ENCODE measurements around the gene RBM34.
"Not testable (repeated sequence)": the region's sequence is repeated elsewhere in the genome, so short reads cannot be mapped to it uniquely, and the experiment has no call there.

RBM34 gene

GRCh38 chr1:235161685-235162327 is 756 bp upstream of the RBM34 start:
- Histone ChIP-seq H3K4me3 (ENCODE audit: insufficient read length, low read depth) (peak overlapping the region; percentile 99), H3K4me1 (ENCODE audit: insufficient read depth, insufficient read length) (no peaks in the 10 kb centered on the region), H3K9me3 (ENCODE audit: insufficient read depth, low read length) (no peaks in the 10 kb centered on the region), H3K9ac (ENCODE audit: insufficient read length, low read depth) (peak overlapping the region; percentile 98), H3K27me3 (ENCODE audit: insufficient read depth, insufficient read length) (no peaks in the 10 kb centered on the region), H3K36me3 (ENCODE audit: insufficient read depth, insufficient read length, low read length) (peaks cover 37% of the 10 kb centered on the region)
- TF ChIP-seq YY1 (IDR thresholded peaks at IDR 0.05; ENCODE audit: insufficient read depth, insufficient read length) (no peak), ZNF274 (IDR thresholded peaks at IDR 0.05; ENCODE audit: low read depth, low read length) (no peak), SUZ12 (IDR thresholded peaks at IDR 0.05; ENCODE audit: extremely low read depth, insufficient read depth, insufficient read length) (no peak)
- no peak for DNase-seq (ENCODE audit: low read depth, low spot score)

GRCh38 chr1:235160383-235160956 is 580 bp downstream of the RBM34 start:
- no peak for TF ChIP-seq ZNF274 (IDR thresholded peaks at IDR 0.05; ENCODE audit: low read depth, low read length)
- DNase-seq (ENCODE audit: low read depth, low spot score): peak; percentile 27
- H3K9me3 ChIP-seq (ENCODE audit: insufficient read depth, low read length): no peaks in the 10 kb centered on the region

GRCh38 chr1:235159930-235160329 is 1.1 kb downstream of the RBM34 start:
- not testable (repeated sequence) for H3K27me3 ChIP-seq (ENCODE audit: insufficient read depth, insufficient read length); H3K4me1 ChIP-seq (ENCODE audit: insufficient read depth, insufficient read length); H3K9me3 ChIP-seq (ENCODE audit: insufficient read depth, low read length); DNase-seq (ENCODE audit: low read depth, low spot score)
- peak overlapping the region; percentile 99 for H3K4me3 ChIP-seq (ENCODE audit: insufficient read length, low read depth)
- H3K36me3 ChIP-seq (ENCODE audit: insufficient read depth, insufficient read length, low read length): peaks cover 51% of the 10 kb centered on the region
- peak overlapping the region; percentile 98 for H3K9ac ChIP-seq (ENCODE audit: insufficient read length, low read depth)

More at GRCh38 chr1:235160383-235160956, 580 bp downstream of the RBM34 start:
- H3K9ac ChIP-seq (ENCODE audit: insufficient read length, low read depth): peak overlapping the region; percentile 98
- peak overlapping the region; percentile 99 for H3K4me3 ChIP-seq (ENCODE audit: insufficient read length, low read depth)
- H3K36me3 ChIP-seq (ENCODE audit: insufficient read depth, insufficient read length, low read length): peaks cover 48% of the 10 kb centered on the region
- no peaks in the 10 kb centered on the region for H3K4me1 ChIP-seq (ENCODE audit: insufficient read depth, insufficient read length)
- no peaks in the 10 kb centered on the region for H3K27me3 ChIP-seq (ENCODE audit: insufficient read depth, insufficient read length)

DNA sequence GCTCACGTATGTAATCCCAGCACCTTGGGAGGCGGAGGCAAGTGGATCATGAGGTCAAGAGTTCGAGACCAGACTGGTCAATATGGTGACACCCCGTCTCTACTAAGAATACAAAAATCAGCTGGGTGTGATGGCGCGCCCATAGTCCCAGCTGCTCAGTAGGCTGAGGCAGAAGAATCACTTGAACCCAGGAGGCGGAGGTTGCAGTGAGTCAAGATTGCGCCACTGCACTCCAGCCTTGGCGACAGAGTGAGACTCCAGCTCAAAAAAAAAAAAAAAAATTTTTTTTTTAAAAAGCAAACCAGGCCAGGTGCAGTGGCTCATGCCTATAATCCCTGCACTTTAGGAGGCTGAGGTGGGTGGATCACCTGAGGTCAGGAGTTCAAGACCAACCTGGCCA is 1.8 kb downstream of the RBM34 start:
- H3K36me3 ChIP-seq (ENCODE audit: insufficient read depth, insufficient read length, low read length): peaks cover 57% of the 10 kb centered on the region
- not testable (repeated sequence) for DNase-seq (ENCODE audit: low read depth, low spot score); H3K27me3 ChIP-seq (ENCODE audit: insufficient read depth, insufficient read length); H3K4me3 ChIP-seq (ENCODE audit: insufficient read length, low read depth); H3K9me3 ChIP-seq (ENCODE audit: insufficient read depth, low read length); H3K9ac ChIP-seq (ENCODE audit: insufficient read length, low read depth); H3K4me1 ChIP-seq (ENCODE audit: insufficient read depth, insufficient read length)

GRCh38 chr1:235158680-235159079 is 2.4 kb downstream of the RBM34 start:
- no peak overlapping the region for H3K9ac ChIP-seq (ENCODE audit: insufficient read length, low read depth)
- no peaks in the 10 kb centered on the region for H3K4me1 ChIP-seq (ENCODE audit: insufficient read depth, insufficient read length)
- no peak overlapping the region for H3K4me3 ChIP-seq (ENCODE audit: insufficient read length, low read depth)
- TF ChIP-seq SUZ12 (IDR thresholded peaks at IDR 0.05; ENCODE audit: extremely low read depth, insufficient read depth, insufficient read length): no peak
- no peak for TF ChIP-seq ZNF274 (IDR thresholded peaks at IDR 0.05; ENCODE audit: low read depth, low read length)
- TF ChIP-seq YY1 (IDR thresholded peaks at IDR 0.05; ENCODE audit: insufficient read depth, insufficient read length): no peak
- no peak for DNase-seq (ENCODE audit: low read depth, low spot score)
- H3K9me3 ChIP-seq (ENCODE audit: insufficient read depth, low read length): no peaks in the 10 kb centered on the region
- no peaks in the 10 kb centered on the region for H3K27me3 ChIP-seq (ENCODE audit: insufficient read depth, insufficient read length)
- peaks cover 61% of the 10 kb centered on the region for H3K36me3 ChIP-seq (ENCODE audit: insufficient read depth, insufficient read length, low read length)

GRCh38 chr1:235157150-235157549 is 3.9 kb downstream of the RBM34 start:
- H3K36me3 ChIP-seq (ENCODE audit: insufficient read depth, insufficient read length, low read length): peaks cover 76% of the 10 kb centered on the region
- H3K27me3 ChIP-seq (ENCODE audit: insufficient read depth, insufficient read length): no peaks in the 10 kb centered on the region
- H3K9me3 ChIP-seq (ENCODE audit: insufficient read depth, low read length): no peaks in the 10 kb centered on the region
- TF ChIP-seq SUZ12 (IDR thresholded peaks at IDR 0.05; ENCODE audit: extremely low read depth, insufficient read depth, insufficient read length) (no peak), ZNF274 (IDR thresholded peaks at IDR 0.05; ENCODE audit: low read depth, low read length) (no peak), YY1 (IDR thresholded peaks at IDR 0.05; ENCODE audit: insufficient read depth, insufficient read length) (no peak)
- no peak overlapping the region for H3K4me3 ChIP-seq (ENCODE audit: insufficient read length, low read depth)
- H3K9ac ChIP-seq (ENCODE audit: insufficient read length, low read depth): no peak overlapping the region
- no peaks in the 10 kb centered on the region for H3K4me1 ChIP-seq (ENCODE audit: insufficient read depth, insufficient read length)
- DNase-seq (ENCODE audit: low read depth, low spot score): no peak

DNA sequence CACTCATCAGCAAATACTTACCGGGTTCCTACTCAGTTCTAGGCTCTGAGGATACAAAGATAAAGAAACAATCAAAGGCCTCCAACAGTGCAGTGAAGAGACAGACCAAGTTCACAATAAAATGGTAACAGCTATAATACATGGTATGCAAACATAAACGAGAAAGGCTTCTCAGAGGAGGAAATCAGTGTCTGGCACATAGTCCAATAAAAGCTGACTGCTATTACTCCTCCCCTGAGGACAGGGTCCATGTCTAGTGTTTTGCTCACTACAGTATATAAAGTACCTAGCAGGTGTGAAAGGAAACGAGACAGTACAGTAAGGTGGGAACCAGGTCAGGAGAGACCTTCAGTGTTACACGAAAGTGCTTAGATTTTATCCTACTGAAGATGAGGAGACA is 4.3 kb downstream of the RBM34 start:
- peaks cover 80% of the 10 kb centered on the region for H3K36me3 ChIP-seq (ENCODE audit: insufficient read depth, insufficient read length, low read length)
- H3K9ac ChIP-seq (ENCODE audit: insufficient read length, low read depth): no peak overlapping the region
- no peaks in the 10 kb centered on the region for H3K27me3 ChIP-seq (ENCODE audit: insufficient read depth, insufficient read length)
- TF ChIP-seq SUZ12 (IDR thresholded peaks at IDR 0.05; ENCODE audit: extremely low read depth, insufficient read depth, insufficient read length) (no peak), YY1 (IDR thresholded peaks at IDR 0.05; ENCODE audit: insufficient read depth, insufficient read length) (no peak), ZNF274 (IDR thresholded peaks at IDR 0.05; ENCODE audit: low read depth, low read length) (no peak)
- no peak for DNase-seq (ENCODE audit: low read depth, low spot score)
- no peaks in the 10 kb centered on the region for H3K9me3 ChIP-seq (ENCODE audit: insufficient read depth, low read length)
- H3K4me1 ChIP-seq (ENCODE audit: insufficient read depth, insufficient read length): no peaks in the 10 kb centered on the region
- no peak overlapping the region for H3K4me3 ChIP-seq (ENCODE audit: insufficient read length, low read depth)

- Histone ChIP-seq H3K4me3 (ENCODE audit: insufficient read length, low read depth) (no peak overlapping the region), H3K9ac (ENCODE audit: insufficient read length, low read depth) (no peak overlapping the region), H3K4me1 (ENCODE audit: insufficient read depth, insufficient read length) (no peaks in the 10 kb centered on the region), H3K36me3 (ENCODE audit: insufficient read depth, insufficient read length, low read length) (peaks cover 85% of the 10 kb centered on the region), H3K9me3 (ENCODE audit: insufficient read depth, low read length) (no peaks in the 10 kb centered on the region), H3K27me3 (ENCODE audit: insufficient read depth, insufficient read length) (no peaks in the 10 kb centered on the region)
- no peak for DNase-seq (ENCODE audit: low read depth, low spot score)
- no peak for TF ChIP-seq YY1 (IDR thresholded peaks at IDR 0.05; ENCODE audit: insufficient read depth, insufficient read length)
- TF ChIP-seq SUZ12 (IDR thresholded peaks at IDR 0.05; ENCODE audit: extremely low read depth, insufficient read depth, insufficient read length): no peak
Observed at GRCh38 chr1:235156265-235156664, 4.8 kb downstream of the RBM34 start.

Data from NT2/D1 (cell line).